Stimulated activated CD8-positive, alpha-beta memory T cell treated with anti-CD3 and anti-CD28 coated beads, Interleukin-15, amount 100 ng/mL, for 1 hour (primary cell): ENCODE results near the gene TAF4.
"Not testable (repeated sequence)": the region's sequence is repeated elsewhere in the genome, so short reads cannot be mapped to it uniquely, and the experiment has no call there.

ENCODE experiments used
- DNase-seq: peaks from one replicate; pipeline ENCODE4 v3.0.0-alpha.2; 2020; ENCODE audit warnings: low read depth

Gene TAF4

DNA sequence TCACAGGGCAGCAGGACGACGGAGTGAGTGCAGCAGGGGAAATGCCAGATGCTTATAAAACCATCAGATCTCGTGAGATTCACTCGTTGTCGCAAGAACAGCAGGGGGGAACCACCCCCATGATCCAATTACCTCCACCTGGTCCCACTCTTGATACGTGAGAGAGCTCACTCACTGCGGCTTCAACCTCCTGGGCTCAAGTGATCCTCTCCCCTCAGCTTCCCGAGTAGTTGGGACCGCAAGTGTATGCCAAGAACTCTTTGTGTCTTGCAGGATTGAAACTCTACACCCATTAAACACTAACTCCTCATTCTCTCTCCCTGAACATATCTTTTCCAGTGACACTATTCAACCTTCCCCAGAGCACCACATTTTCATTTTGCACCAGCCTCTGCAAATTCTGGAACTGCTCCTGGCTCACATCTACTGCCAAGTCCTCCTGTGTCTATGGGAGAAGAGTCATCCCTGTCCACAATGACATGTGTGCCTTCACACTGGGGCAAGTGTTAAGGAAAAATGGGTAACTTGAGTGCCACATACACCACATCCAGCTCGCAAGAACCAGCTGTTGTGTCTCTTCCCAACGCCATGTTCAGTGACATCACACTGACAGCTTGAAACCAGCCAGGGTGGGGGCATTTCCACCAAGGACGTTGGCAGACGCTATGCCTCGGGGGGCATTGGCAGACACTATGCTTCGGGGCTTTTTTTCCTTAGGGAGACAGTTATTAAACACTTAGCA lies 14.7 kb upstream of the TAF4 start:
- DNase-seq, result no peak

DNA sequence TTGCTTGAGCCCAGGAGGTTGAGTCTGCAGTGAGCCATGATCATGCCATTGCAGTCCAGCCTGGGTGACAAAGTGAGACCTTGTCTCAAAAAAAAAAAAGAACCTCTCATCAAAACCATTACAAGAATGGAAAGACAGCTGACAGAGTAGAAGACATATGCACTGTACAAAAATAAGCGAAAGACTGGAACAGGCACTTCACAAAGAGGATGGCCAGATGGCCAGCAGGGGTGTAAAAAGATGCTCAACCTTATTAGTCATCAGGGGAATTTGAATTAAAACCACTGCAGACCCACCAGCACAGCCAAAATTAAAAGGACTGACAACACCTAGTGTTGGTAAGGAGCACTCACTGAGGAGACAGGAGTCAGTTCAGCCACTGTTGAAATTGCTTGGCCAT lies 13.5 kb upstream of the TAF4 start:
- DNase-seq, result no peak

- DNase-seq, result no peak
Measured at GRCh38 chr20:62073323-62073722, 7.6 kb upstream of the TAF4 start.

DNA sequence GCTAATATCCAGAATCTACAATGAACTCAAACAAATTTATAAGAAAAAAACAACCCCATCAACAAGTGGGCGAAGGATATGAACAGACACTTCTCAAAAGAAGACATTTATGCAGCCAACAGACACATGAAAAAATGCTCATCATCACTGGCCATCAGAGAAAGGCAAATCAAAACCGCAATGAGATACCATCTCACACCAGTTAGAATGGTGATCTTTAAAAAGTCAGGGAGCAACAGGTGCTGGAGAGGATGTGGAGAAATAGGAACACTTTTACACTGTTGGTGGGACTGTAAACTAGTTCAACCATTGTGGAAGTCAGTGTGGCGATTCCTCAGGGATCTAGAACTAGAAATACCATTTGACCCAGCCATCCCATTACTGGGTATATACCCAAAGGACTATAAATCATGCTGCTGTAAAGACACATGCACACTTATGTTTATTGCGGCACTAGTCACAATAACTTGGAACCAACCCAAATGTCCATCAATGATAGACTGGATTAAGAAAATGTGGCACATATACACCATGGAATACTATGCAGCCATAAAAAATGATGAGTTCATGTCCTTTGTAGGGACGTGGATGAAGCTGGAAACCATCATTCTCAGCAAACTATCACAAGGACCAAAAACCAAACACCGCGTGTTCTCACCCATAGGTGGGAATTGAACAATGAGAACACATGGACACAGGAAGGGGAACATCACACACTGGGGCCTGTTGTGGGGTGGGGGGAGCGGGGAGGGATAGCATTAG lies 6.2 kb upstream of the TAF4 start:
- not testable (repeated sequence) for DNase-seq

DNA sequence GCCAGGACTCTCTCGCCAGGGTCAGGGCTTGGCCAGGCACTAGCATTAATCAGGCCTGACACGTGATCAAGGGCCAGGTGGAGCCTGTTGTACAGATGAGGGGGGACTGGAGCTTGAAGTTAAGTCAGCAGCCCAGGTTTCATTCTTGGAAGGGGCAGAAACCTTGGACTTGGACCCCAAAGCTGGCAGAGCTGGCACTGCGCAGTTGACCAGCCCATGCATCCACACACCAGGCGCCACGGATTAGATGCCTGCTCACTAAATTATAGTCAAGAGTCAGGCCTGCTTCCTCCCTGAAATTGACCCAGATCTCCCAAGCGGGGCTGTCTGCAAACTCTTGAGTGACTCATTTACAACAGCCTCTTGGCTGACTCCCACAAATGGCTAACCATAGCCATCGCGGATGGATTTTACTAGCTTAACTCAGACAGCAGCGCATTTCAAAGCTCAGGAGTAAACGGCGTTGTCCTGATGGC lies 4.1 kb upstream of the TAF4 start:
- DNase-seq, result no peak

DNA sequence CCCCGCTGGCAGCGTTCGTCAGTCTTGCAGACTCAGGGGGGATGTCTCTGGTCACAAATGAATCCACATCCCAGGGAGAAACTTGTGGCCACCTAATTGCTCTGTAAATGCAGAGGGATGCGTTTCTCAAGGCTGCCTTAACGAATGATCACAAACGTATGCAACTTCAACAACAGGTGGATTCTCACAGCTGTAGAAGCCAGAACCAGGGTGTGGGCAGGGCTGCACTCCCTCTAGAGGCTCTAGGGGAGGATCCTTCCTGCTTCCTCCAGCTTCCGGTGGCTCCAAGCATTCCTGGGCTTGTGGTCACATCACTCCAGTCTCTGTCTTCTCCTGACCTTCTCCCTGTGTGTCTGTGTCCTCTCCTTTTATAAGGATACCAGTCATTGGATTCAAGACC lies 3.3 kb upstream of the TAF4 start:
- no peak for DNase-seq

DNA sequence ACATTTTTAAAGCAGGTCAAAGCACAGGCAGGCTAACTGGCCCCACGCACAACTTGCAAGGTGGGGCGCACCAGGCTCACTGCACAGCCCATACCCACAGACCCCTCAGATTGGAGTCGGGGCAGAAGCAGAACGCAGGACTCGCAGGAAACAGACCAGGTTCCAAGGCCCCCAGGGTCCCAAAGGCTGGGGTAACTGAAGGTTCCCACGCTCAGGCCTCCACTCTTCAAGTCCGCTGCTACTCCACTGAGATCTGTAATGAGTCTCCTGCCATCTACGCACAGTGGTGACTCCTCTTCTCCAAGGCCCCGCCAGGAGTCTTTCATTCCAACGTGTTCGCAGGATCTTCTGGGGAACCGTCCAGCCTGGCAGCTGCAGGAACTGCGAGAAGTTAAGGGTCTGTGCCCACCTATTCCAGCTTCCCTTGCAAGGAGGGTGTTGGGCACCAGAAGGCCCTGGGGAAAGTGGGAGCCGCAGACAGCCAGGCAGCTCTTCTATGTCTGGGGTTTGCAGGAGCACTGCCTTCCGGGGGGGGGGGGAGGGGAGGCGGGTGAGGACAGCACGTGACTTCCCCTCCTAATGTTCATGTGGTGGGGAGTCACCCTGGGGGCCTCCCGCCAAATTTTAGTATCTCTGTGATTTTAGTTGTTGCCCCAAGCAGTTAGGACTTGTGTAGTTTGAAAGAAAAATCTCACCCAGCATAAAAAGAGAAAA lies 2.0 kb upstream of the TAF4 start:
- DNase-seq, result no peak

GRCh38 chr20:62066983-62067433 lies 1.3 kb upstream of the TAF4 start:
- no peak for DNase-seq

GRCh38 chr20:62066339-62066982 lies 780 bp upstream of the TAF4 start:
- no peak for DNase-seq

- DNase-seq, result no peak
Measured at GRCh38 chr20:62064770-62065673, 659 bp downstream of the TAF4 start.

DNA sequence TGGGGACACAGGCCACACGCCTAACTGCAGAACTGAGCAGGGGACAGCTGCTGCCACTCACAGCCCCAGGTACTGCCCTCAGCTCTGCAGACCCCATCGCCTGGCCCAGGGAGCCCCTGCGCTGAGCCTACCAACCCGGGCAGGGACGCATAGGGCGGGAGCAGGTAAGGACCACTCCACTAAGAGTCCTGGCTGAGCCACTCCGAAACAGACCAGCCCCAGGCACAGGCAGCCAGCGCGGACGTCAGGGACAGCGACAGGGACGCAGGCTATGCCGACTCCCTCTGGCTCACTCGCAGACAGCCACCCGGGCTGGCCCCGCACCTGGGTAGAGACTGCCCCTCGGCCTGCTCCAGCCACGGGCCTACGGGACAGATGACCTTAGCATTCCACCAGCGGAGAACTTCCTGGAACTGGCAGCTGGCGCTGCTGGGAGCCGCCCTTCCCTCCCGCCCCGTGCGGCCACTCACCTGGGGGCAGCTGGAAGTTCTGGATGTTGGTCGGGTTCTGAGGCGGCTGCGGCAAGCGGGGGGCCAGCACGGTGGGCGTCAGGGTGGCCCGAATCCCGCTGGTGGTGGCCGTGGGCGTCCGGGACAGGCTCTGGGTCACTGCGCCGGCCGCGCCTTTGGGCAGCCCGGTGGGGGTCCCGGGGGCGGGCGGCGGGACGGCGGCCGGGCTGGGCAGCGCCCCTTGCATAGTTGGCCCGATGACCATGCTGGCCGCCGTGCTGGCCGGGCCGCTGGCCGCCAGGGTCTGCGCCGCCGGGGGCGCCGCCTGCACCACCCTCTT lies 1.5 kb downstream of the TAF4 start:
- no peak for DNase-seq

DNA sequence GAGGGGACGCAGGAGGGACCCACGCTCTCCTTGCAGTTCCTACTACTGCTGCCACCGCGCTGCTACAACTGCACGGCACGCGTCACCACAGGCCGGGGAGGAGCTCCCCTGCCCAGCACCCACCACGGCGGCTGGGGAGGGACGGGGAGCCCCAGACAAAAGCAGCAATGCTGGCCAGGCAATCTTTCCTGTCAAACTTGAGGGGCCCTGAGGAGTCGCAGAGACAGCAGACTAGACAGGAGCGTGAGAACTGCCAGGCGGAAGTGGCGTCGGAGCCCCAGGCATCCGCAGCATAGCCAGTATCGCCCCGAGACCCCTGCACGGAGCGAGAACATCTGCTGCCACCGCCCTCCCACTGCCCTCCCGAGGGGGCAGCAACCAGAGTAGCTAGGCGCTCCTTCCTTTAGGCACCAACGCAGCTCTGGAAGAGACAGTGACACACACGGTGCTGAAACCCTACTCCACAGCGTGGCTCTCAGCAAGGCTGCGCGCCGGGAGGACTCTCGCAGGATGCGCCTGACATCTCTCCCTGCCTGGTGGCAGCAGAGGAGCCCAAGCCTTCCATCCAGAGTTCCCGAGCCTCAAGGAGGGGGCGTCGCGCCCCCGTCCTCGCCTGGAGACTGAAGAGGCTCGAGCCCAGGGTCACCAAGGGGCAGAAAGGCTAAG lies 2.2 kb downstream of the TAF4 start:
- DNase-seq, result no peak

DNA sequence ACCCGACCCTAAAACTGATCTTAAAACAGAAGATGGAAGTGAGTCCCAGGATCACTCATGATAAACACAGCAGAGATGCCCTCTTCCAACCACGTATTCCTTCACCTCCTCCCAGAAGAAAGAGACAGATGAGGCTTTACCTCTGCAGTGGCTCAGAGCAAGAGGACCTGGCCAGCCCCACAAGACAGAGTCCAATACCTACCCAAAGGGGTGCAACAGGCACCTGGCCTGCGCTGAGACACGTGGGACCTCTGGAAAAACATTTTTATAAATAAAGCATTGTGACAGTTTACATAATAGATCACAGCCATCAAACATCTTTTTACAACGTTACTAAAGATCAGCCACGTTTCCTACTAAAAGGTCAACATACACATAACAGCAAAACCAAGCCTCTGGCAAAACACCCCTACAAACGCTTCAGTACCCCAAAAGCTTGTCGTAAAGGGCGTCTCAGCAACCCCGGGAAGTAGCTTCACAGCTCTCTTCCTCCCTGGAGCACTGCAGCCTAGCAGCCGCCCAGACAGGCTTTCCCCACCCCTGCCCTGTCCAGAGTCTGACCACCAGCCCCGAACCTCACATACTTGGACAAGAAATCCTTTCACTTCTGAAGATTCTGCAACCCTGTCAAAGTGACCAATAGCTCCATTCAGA lies 2.9 kb downstream of the TAF4 start:
- no peak for DNase-seq

DNA sequence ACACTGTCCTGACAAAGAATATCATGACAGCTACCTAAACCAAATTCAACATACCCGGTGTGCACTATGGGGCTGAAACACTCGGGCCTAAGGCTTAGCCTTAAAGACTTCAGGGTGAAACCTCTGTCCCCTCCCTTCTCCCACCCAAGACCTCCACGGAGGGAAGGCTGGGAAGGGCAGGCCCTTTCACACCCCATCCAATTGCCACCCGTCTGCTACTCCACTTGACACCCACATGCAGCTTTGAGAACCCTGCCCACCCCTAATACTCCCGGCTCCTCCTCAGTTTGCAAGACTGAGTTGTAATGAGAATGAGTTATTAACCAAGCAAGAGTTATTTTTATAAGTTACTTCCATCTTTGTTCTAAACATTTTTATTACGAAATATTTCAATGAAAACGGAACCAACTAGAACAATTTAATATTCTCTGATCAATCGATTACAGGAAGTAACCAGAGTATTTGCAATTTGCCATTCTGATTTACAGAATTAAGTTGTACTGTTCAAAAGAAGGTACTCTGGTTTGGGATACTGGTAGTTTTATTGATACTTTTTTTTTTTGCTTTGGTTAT lies 3.7 kb downstream of the TAF4 start:
- DNase-seq, result no peak

DNA sequence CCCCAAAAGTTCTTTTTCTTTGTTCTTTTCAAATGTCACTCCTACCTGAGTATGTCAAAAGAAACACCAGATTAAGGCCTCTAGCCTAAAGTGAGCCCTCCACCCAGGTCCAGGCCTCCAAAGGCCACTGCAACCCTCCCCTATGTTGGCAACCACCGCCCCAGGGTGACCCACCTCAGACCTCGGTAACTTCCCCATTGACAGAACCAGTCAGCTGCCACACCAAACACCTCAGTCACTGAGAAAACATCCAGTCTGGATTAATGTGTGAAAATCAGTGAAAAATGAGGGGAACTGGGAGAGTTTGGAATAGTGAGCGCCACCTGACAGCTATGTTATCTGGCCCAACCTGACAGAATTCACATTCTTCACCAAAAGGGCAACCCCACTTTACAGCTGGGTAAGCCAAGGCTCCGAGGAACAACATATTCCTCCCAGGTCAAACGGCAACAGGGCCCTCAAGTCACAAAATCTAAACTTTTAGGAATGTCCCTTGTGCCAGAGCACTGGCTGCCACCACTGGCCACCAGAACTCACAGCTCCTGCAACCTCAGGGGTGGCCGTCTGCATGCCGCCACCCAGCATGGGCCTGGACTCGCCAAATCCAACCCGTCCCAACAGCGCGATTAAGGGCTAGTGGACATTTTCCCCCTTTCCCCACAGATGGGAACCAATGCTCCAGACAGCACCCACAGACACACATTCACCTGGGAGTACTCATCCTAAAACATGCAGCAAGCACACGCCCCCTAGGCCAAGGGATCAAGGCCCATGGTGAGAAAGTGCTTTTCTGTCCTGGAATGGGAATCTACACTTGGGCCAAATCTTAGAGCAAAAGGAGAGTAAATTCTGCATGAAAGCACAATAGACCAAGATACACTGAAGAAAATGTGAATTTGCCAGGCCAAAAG lies 4.8 kb downstream of the TAF4 start:
- no peak for DNase-seq

DNA sequence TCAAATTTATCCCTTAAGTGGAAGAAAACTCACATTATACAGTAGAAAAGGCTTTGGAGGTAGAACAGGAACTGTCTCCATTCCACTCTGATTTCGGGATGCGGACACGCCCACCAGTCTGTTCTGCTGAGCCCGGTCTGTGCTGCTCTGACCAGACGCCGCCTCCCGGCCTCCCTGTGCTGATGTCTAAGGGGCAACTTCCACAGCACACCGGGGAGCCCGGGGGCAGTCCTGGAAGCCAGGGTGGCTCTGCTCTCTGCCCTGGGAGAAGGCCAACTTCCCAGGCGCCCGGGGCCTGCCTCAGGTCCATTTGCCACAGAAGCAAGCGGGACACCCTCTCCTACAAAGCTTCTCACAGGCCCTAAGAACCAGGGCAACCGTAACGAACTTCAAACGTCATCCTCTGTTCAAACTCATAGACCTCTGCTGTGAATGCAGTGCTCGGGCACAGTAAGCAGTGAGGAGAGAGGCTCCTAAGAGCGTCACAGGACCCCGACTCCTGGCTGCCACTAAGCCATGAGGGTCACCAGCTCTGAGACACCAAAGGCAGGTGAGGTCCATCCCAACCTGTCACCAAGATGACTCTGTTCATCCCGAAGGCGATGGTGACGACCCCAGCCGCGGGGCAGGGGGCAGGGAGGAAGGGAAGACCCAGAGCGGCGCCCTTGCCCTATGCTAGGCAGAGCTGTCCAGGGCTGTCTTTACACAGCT lies 5.6 kb downstream of the TAF4 start:
- DNase-seq, result no peak

- no peak for DNase-seq
Measured at GRCh38 chr20:62059401-62059800, 6.3 kb downstream of the TAF4 start.
